HG03378 (cell line): ENCODE results near the gene KRT34.
"Not testable (repeated sequence)": the region's sequence is repeated elsewhere in the genome, so short reads cannot be mapped to it uniquely, and the experiment has no call there.

Experiments
- ATAC-seq: cut with Tn5 transposase; IDR thresholded peaks from one replicate; pipeline ENCODE4 v1.9.1; 2021; ENCODE audit warnings: mild to moderate bottlenecking, moderate library complexity; ENCODE audit not compliant: unreplicated experiment

KRT34 gene

DNA sequence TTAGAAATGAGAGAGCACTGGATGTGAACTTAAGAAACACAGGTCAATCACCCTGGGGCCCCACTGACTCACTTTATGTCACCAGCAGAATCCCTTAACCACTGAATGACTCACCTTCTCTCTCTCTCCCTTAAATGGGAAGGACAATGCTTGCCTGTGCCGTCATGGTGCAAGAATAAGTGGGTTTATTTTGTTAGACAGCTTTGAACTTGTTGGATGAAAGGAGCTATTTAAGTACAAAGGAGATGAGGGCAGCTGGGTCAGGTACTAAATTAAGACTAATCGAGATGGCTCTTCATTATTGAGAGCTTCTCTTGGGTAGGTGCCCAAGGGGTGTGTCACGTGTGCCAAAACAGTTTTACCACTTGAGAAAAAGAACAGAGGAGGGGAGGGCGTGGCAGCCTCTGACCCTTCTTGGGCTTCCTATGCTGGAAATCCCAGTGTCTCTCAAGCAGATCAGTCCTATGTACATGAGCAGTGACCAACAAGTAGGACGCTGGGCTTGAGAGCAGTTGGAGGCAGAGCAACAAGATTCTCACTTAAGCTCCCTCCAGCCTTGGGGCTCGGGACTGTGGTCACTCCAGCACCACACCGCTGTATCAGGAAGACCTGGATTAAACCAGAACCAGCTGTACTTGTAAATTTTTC is 22.0 kb upstream of the KRT34 start:
- ATAC-seq, result no peak

DNA sequence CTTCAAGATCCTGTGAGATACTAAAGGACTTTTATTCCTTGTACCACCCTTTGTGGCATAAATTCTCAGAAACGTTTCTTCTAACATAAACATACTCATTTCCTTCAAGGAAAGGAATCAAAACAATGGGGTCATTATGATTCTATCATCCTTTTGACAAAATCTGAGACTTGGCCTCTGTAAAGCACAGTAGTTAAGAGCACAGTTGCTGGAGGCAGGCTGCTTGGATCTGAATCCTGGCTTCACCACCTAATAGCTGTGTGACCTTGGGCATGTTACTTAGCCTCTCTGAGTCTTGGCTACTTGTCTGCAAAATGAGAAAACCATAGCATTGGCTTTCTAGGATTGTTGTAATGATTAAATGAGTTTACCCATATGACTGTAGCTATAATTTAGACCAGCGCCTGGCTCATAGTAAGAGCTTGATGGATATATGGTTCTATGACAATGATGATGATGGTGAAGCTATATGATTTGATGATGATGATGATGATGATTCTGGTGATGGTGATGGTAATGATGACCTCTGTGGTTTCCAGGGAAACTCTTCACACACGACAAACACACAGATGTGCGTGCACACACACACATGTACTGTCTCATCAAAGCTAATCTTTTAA is 21.4 kb upstream of the KRT34 start:
- no peak for ATAC-seq

DNA sequence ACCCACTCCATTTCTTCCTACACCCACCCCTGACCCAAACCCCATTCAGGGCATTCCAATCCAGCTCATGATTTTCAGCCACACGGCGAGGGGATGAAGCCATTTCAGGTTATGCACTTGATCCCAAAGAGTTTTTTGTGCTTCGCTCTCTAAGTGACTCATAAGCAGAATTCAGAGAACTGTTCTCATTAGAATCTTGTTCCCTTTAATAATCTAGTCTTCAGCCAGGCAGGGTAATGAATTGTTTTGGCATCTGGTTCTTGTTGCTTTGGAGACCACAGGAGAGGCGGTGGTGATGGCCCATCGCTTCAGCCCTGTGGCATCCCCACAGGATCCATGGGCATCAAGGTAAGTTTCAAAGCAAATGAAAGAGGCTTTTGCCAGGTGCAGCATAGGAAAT is 20.1 kb upstream of the KRT34 start:
- no peak for ATAC-seq

DNA sequence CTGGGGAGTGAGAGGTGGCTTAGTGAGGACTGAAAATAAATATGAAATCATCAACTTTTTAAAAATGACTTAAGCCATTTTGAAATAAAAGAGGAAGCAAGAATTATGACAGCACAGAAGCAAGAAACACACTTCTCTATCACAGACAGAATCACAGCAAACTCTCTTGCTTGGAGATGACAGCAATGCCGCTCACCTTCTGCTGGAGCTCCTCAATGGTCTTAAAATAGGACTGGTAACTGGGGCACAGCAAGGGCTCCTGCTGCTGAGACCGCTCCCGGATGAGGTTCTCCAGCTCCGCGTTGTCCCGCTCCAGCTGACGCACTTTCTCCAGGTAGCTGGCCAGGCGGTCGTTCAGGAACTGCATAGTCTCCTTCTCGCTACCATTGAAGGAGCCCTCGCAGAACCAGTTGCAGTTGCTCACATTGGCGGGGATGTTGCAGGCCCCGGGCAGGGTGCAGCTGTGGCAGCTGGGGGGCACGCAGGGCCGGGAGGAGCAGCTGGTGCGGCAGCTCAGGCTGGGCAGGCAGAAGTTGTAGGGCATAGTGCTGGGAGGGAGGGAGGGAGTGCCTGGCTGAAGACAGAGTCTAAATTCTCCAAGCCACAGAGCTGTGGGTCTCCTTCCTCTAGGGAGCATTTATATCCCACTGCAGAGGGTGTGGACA is 15.0 kb upstream of the KRT34 start, which contains the start of gene KRT31:
Gene KRT31, minus strand, starts transcription at position 613 of the 665 bp plus-strand sequence. Its CDS starts 69 bp downstream, at position 544.
- no peak for ATAC-seq

DNA sequence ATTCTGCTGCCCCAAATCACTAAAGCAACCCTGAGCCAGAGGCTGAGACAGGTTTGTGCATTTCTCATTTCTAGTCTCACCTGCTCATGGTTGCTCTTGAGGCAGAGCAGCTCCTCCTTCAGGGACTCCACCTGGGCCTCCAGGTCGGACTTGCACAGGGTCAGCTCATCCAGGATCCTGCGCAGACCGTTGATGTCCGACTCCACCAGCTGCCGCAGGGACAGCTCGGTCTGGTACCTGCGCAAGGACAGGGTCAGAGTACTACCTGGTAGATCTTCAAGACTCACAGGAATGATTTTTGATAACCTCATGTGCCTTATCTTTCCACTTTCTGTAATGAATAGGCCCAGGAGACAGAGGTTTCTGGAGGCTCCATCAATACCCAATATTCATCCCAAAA is 14.2 kb upstream of the KRT34 start:
- ATAC-seq, result no peak

DNA sequence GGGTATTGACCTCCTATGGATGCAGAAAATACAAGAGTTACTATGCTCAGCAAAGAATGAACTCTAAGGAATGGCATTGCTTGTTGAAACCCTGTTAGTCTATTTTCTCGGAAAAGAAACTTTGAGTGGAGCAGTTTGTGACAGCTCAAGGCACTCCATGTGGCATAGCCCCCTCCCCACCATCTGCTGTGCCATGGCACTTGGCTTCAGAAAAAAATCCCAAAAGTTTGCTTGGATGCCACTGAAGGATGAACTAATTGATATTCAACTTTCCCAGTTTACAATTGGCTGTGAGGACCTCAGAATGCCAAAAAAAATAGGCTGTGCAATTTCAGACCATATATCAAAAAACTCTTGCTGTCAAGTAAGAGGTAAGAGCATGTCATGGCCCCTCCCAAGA is 13.5 kb upstream of the KRT34 start:
- no peak for ATAC-seq

DNA sequence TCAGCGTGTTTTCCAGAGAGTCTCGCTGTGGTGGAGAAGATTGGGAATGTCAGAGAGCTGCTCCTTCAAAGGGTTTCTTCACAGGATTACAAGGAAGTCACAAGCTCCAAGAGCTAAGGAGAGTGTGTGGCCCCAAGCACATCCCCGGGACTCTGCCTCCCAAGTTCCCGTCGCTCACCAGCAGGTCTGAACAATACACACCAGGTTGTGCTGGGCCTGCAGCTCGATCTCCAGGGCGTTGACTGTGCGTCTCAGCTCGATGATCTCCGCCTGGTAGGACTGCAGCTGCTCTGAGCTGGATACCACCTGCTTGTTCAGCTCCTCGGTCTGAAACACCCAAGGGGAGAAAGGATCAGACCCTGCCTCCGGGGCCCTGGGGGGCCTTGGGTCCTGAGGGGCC is 12.9 kb upstream of the KRT34 start:
- not testable (repeated sequence) for ATAC-seq

DNA sequence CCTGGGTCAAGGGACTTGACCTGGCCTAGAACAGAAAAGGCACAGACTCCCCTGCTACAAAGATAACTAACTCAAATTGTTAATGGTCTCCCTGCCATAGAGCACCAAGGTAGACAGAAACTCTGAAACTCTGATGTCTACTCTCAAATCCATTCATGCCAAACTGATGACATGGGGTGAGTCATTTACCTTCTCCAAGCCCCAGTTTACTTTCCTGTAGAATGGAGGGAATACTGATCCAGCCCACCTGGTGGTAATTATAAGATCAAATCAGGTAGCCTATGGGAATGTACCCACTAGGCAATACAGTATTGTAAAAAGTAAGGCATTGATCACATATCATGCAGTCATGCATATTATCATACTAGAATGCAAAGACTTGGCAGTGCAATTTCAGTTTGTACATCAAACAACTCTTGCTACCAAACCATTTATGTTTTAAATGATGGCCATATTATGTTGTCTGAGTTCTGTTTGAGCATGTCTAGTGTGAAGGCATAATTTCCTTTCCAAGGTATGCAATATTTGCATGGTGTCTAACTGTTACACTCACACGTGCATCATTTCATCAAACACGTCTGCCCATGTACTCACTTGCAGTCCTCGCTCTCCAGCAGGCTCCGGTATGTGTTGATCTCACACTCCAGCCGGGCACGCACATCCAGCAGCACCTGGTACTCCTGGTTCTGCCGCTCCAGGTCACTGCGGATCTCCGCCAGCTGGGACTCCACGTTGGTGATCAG is 12.3 kb upstream of the KRT34 start:
- no peak for ATAC-seq

DNA sequence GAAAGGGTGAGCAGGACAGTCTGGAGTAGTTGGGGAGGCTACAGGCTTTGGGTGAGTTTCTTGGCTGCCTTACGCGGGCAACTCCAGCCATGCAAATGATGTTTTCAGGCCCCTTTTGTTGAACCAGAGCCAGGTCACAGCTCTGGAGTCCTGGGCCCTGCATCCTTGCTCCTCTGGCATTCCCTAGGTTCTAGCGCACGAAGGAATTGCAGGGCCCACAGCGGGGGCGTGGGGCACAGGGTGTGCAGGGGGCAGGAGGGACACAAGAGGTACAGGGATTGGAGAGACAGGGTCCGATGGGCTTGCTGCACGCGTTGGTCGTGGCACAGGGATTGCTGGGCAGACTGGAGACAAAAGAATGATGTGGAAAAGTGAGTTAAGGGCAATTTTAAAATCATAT is 11.7 kb upstream of the KRT34 start:
- ATAC-seq, result no peak

DNA sequence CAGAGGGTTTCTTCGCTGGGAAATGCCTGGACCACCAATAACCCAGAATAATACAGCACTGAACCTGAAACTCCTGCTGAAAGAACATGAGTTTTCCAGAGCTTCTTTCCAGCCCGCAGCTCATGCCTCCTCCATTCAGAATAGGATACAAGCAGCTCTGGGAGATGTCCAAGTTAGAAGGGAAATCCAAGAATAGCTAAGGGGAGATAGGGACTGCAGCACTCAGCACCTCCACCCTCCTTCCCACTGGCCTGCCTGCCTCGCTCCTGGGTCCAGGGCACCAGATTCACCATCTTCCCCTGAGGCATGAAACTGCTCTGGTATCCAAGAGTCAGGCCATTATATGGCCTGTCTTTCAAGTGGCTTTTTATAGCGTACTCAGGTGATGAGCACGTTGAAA is 11.2 kb upstream of the KRT34 start:
- ATAC-seq, result no peak

DNA sequence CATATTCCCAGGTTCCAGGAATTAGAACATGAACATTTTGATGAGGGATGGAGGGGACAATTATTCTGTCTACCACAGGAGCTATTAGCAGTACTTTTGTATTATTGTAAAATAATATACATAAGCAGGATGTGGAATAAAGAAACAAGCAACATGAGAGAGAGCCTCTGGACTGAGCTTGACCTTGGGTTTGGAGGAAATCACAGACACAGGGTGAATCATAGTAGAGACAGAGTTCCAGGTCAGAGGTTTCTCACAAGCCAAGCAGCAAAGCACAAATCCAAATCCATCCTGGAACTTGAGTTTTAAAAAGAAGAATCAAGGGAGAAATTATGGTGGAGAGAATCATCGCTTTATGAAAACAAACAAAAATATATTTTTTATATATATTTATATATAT is 10.2 kb upstream of the KRT34 start:
- no peak for ATAC-seq

DNA sequence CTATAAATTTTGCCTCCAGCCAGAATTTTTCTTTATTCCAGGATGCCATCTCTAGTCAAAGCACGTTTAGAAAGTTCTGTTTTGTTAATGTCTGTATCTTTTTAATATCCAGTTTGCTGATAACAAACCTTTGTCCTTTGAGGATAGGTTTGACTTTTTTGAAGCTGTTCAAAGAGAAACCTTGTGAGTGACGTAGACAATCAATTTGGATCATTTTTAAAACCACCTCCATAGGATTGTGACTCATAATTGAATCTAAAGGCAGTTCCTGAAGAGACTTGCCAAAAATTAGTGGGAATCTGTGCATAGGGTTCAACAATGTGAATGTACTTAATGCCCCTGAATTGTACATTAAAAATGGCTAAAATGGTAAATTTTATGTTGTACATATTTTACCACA is 9.4 kb upstream of the KRT34 start:
- no peak for ATAC-seq

DNA sequence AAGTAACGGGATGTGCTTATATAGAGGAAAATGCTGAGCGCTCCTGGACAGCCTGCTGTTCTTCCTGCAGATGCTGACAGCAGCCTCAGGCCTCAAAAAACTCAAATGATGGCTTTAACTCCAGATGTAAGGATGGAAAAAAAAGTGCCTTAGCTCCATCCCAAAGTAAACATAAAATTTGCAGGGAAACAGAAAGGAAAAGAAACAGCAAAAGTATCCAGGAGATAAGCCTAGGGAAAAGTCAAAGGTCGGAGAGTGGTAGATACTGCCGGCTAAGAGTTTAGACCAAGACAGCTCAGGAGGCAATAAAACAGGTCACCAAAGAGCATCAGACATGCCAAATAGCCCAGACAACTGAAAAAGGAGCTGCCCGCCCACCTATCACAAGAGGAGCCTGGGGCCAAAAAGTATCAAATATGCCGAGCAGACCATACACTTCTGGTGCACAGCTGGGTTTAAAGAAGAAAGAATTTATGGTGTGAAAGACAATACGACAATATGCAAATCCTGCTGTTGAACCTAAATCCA is 8.4 kb upstream of the KRT34 start:
- ATAC-seq, result no peak

DNA sequence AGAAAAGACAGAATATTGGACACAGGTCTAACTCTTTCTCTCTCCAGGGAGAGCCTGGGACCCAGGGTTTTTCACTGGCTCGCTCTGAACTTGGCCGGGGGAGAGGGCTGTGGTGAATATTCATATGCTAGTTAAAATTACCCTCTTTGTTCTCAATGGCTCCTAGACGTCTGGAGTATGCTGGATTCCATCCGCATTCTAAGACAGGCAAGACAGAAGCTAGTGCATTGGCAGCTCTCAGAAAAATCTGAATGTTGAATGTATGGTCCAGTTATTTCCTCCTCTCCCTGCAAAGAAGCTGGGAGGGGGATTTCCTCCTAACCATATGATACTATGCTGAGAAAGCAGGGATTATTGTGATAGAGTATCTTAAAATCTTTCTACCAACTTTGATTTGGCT is 5.6 kb upstream of the KRT34 start:
- ATAC-seq, result no peak

DNA sequence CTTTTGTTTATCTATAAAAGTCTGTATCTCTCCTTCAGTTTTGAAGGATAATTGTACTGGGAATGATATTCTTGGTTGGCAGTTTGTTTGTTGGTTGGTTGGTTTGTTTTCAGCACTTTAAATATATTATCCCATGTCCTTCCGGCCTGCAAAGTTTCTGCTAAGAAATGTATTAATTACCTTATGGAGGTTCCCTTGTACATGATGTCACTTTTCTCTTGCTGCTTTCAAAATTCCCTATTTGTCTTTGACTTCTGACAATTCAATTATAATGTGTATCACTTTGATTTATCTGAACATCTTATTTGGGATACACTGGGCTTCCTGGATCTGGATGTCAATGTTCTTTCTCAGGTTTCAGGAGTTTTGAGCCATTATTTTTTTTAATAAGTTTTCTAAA is 4.1 kb upstream of the KRT34 start:
- no peak for ATAC-seq

DNA sequence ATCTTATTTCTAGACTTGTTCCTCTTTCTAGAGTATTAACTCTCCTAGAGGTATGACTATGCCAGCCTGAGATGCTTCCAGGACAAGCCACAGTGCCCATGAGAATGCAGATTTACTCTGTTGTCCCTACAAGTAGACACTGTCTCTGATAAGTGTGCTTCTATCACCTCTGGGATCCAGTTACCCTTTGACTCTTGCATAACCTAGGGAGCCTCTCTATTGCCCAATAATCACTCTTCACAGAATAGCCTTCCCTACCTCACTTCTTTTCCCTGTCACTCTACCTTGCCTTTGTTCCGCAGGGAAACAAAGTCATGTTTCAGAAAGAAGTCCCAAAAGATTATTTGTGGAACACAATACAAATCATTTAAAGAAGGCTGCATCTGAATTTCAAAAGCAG is 1.6 kb upstream of the KRT34 start:
- ATAC-seq, result no peak

DNA sequence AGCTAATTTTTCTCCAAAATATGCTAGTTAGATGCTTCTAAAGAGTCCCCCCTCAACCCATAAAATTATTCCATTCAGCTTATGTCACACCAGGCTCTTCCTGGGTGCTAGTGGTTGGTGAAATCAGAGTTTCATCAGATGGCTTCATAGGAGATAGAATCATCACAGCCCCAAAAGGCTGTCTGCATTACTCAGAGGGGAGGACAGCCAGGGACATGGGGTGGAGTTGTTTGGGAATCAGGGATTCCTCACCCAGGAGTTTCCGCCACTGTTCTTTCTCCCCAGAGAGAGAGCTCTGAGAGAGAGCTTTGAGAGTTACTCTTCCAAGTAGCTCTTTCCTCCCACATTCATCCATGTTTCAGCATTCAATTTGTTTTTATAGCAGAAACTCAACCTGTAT is 288 bp upstream of the KRT34 start:
- no peak for ATAC-seq

DNA sequence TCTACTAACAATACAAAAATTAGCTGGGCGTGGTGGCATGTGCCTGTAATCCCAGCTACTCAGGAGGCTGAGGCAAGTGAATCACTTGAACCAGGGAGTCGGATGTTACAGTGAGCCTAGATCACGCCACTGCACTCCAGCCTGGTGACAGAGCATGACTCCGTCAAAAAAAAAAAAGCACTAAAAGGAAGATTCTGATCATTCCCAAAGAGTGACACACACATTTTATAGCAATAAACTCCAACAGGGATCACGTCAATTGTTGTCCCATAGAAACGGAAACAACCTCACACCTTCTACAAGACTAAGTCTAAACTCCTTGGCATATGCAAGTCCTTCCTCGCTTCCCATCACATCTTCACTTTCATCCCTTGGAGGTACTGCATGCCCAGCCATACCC is 2.0 kb downstream of the KRT34 start:
- ATAC-seq, result not testable (repeated sequence)

DNA sequence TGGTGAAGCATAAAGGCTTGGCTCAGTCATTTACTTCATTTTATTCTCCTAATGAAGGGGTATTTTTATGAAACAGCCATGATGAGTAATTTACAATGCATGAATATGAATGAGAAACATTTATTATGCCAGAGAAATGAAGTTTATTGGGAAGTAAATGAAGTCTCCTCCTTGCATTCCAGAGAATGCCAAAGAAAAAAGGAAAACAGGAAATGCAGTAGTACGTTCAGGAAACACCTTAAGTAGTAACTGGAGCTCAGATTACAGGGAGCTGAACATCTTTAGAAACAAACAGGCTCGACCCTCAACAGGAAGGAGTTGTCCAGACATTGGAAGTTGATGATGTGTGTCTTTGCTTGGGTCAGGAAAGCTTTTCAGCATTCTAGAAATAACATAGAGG is 4.6 kb downstream of the KRT34 start:
- no peak for ATAC-seq

DNA sequence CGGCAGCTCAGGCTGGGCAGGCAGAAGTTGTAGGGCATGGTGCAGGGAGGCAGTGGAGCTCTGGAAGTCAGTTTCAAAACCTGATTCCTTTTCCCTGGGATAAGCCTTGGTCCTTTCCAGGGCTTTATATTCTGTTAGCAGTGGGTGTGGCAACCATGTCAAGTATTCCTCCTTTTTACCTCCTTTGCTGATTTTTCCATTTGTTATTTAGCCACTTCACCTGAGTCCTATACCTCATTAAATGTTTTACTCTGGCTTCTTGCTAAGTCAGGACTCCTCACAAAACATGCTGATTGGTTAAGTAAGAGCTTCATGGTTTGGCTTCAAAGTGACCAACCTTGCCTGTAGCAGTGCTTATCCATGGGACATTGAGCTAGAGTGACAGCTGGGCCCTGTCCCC is 12.4 kb downstream of the KRT34 start, which contains the start of gene KRT33B:
Gene KRT33B, minus strand, starts transcription at position 101 of the 400 bp plus-strand sequence. Its CDS starts 63 bp downstream, at position 38.
- ATAC-seq, result no peak

DNA sequence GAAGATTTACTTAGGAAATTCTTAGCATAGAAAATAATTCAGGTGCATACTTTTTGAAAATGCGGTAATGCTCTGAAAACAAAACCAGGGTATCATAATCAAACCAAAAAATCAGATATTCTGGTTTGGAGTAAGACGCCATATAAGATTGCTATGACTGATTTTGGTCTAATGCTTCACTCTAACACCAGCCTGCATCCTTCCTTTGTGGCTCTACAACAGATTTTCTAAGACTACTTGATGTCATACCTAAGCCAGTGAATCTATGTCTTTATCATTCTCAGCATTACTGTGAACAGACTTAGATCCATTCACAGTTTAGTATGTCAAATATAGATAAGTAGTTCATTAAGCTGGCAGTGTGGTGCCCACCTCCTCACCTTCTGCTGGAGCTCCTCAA is 13.1 kb downstream of the KRT34 start:
- no peak for ATAC-seq
